ENCODE measurements around the gene TCF7L2. TPM values are rescaled to one million over a fixed set of nuclear protein-coding genes. Genes with fewer than 3 reads are reported as not detected.

Gene TCF7L2
- total and polyA plus RNA-seq, 9 of the 15 experiments (the other 6 are each of a cell fraction or from before 2014, with no cell fraction given): 0.32 to 2.8 (median 0.92) TPM

DNA sequence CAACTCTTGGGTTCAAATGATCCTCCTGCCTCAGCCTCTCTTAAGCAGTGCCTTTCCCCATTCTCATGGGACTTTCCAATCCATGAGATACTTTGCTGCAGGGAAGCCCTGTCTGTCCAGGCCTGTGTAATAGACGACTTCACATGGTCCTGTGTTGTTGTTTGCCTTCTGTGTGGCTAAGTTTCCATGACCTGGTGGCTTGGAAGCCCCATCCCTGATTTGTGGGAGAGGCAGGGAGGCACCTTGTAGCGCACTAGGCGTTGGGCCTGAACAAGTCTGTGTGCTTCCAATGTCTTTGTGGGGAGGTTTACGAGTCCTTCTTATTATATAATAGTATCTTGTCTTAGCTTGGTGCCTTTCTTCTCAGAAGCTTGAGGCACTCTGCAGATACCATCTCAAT, 49.1 kb downstream of the TCF7L2 start (continued):
- TF ChIP-seq ZBTB1 (CRISPR knock-in tag; IDR thresholded peaks at IDR 0.05; ENCODE audit: borderline replicate concordance, low read depth): no peak
- no peak for TF ChIP-seq FOXJ3 (CRISPR knock-in tag; IDR thresholded peaks at IDR 0.05)
- TF ChIP-seq TEAD2 (tag; IDR thresholded peaks at IDR 0.05): no peak
- no peak for TF ChIP-seq CBX3 (IDR thresholded peaks at IDR 0.05; ENCODE audit: borderline replicate concordance in 1 of 2, low read length in 2 of 2)
- TF ChIP-seq RAD21 (CRISPR knock-in tag; conservative IDR thresholded peaks at IDR 0.05 in 1 of 2, IDR thresholded peaks at IDR 0.05 in 1 of 2): no peak
- no peak for TF ChIP-seq FOXP1 (CRISPR knock-in tag; IDR thresholded peaks at IDR 0.05)
- TF ChIP-seq MLX (CRISPR knock-in tag; conservative IDR thresholded peaks at IDR 0.05): no peak
- no peak for TF ChIP-seq NR1H2 (CRISPR knock-in tag; IDR thresholded peaks at IDR 0.05)
- no peak for TF ChIP-seq LEF1 (IDR thresholded peaks at IDR 0.05)
- TF ChIP-seq DNMT1 (IDR thresholded peaks at IDR 0.05): no peak
- TF ChIP-seq ZNF436 (CRISPR knock-in tag; IDR thresholded peaks at IDR 0.05): no peak
- no peak for TF ChIP-seq UBTF (IDR thresholded peaks at IDR 0.05; ENCODE audit: borderline replicate concordance in 1 of 2, low read depth in 2 of 2, low read length in 2 of 2)
- TF ChIP-seq ZNF592 (IDR thresholded peaks at IDR 0.05): no peak
- TF ChIP-seq MYBL2 (IDR thresholded peaks at IDR 0.05; ENCODE audit: low read depth): no peak
- TF ChIP-seq MYBL2 (CRISPR knock-in tag; IDR thresholded peaks at IDR 0.05; ENCODE audit: borderline replicate concordance): no peak
